Gastrocnemius medialis (tissue), 4 donors: Measurements from ENCODE around the gene ANKRD11. TPM values are rescaled to one million over a fixed set of nuclear protein-coding genes. Genes with fewer than 3 reads are reported as not detected.
A peak's percentile ranks its signal among the peaks of the same experiment; 100 is the strongest.

ENCODE experiments used
- ATAC-seq, 2 donors: fragments of 150-250 bp; one replicate each; pipeline ENCODE4 v1.9.1; 2016
- DNase-seq, 2 donors: peaks; one replicate each; pipeline ENCODE4 v3.0.0-alpha.2; 2019
- H3K27ac ChIP-seq, 4 donors: fragments of 200-600 bp; sonication (generic); 1 replicate in 1 of 4; 2 replicates in 3 of 4; pipeline ENCODE4 v1.5.1; 2016 to 2018; ENCODE audit warnings: mild to moderate bottlenecking in 2 of 4, moderate library complexity in 1 of 4
- H3K27me3 ChIP-seq, 3 donors: fragments of 200-600 bp; sonication (generic) in 2 of 3; 1 replicate in 1 of 3; 2 replicates in 2 of 3; pipeline versions ENCODE4 v1.5.1 to v1.6.0; 2016 to 2019; ENCODE audit warnings: mild to moderate bottlenecking in 1 of 3, moderate library complexity in 1 of 3
- H3K36me3 ChIP-seq, 2 donors: fragments of 200-600 bp; sonication (generic) in 1 of 2; one replicate each; pipeline ENCODE4 v1.5.1; 2017 to 2018
- H3K4me1 ChIP-seq, 2 donors: fragments of 200-600 bp; sonication (generic) in 1 of 2; one replicate each; pipeline ENCODE4 v1.5.1; 2016 to 2017; ENCODE audit warnings: mild to moderate bottlenecking in 2 of 2
- H3K4me3 ChIP-seq, 4 donors: fragments of 200-600 bp; sonication (generic) in 3 of 4; 1 replicate in 1 of 4; 2 replicates in 3 of 4; pipeline ENCODE4 v1.5.1; 2016 to 2019; ENCODE audit warnings: mild to moderate bottlenecking in 2 of 4
- H3K9me3 ChIP-seq, 3 donors: fragments of 200-600 bp; sonication (generic) in 2 of 3; 1 replicate in 1 of 3; 2 replicates in 2 of 3; pipeline ENCODE4 v1.5.1; 2016 to 2019
- POLR2A ChIP-seq, 2 donors: fragments of 450-650 bp; IDR thresholded peaks; one replicate each; pipeline ENCODE4 v1.6.1; 2017; ENCODE audit warnings: antibody characterized with exemption in 2 of 2, mild to moderate bottlenecking in 2 of 2, moderate library complexity in 2 of 2
- in situ Hi-C, 4 donors: fragments of 200-750 bp; cut with MboI; loops; one replicate each; pipeline versions ENCODE4 v1.15.0 to v1.8.0; 2017; ENCODE audit warnings: low sequenced_read_pairs in 4 of 4
- intact Hi-C: fragments of 100-400 bp; cut with DNase I; formaldehyde crosslinking; loops from one replicate; pipeline ENCODE4 v1.15.1; 2023; ENCODE audit warnings: low total_unique reads
- total RNA-seq, 4 donors: library from RNA; depleted of rRNA; stranded (reverse); fragments of >200 nt; gene quantifications; one replicate each; pipeline versions ENCODE4 v1.1.0 to v1.2.3, GENCODE V29; 2016
- TF ChIP-seq, protein P1 (sequence below), 5 experiments: fragments of 450-650 bp in 3 of 5; fragments of 200-600 bp in 2 of 5; sonication (generic) in 2 of 5; IDR thresholded peaks in 4 of 5; conservative IDR thresholded peaks in 1 of 5; 1 replicate in 4 of 5; 2 replicates in 1 of 5; pipeline ENCODE4 v1.5.1; 2016 to 2019; ENCODE audit warnings: antibody characterized with exemption in 5 of 5, mild to moderate bottlenecking in 3 of 5, moderate library complexity in 3 of 5

ANKRD11 gene
- total RNA-seq, 4 donors from 2014 or later, result 26.0 to 77.0 (median 55.0) TPM

DNA sequence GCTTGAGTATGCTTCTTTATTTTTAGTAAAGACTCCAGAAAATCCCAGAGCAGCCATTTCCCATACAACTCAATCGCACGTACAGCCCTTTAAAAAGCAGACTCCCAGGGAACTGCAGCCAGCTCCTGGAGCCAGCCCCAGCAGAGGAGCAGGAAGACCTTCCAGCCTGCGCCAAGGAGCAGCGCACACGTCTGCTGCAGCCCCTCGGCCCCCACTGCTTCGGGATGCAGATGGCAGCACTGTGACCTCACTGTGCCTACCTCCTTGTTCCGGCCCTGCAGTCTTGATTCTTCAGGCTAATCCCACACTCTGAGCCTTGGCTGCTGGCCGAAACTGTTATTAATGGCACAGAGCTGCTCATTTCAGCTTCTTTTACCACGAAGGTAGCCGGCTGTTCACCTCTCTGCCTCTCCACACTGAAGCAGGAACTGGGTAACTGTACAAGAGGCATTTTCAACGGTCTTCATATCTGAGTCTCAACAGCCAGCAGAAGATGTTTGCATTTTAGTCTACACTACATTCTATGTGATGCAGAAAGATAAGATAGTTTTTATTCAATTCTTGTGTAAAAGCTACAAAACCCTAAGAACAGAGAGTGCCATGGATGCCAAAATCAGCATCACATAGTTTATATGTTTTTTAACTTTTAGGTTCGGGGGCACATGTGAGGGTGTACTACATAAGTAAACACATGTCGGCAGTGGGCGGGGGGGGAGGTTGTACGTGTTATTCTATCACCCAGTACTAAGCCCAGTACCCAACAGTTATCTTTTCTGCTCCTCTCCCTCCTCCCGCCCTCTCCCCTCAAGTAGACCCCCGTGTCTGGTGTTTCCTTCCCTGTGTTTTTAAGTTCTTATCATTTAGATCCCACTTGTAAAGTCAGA, 130.9 kb downstream of the ANKRD11 start:
- Histone ChIP-seq H3K4me1 (peaks cover 87 to 95% of the 10 kb centered on the region in 2 donors), H3K36me3 (no peaks in the 10 kb centered on the region), H3K27me3 (no peaks in the 10 kb centered on the region), H3K9me3 (no peaks in the 10 kb centered on the region), H3K4me3 (no peak overlapping the region), H3K27ac (peak overlapping the region; percentile 5 to 42 (median 24))
- ATAC-seq (no peak), DNase-seq (no peak)
- TF ChIP-seq POLR2A (IDR thresholded peaks at IDR 0.05), result no peak
- TF ChIP-seq, protein P1, sequence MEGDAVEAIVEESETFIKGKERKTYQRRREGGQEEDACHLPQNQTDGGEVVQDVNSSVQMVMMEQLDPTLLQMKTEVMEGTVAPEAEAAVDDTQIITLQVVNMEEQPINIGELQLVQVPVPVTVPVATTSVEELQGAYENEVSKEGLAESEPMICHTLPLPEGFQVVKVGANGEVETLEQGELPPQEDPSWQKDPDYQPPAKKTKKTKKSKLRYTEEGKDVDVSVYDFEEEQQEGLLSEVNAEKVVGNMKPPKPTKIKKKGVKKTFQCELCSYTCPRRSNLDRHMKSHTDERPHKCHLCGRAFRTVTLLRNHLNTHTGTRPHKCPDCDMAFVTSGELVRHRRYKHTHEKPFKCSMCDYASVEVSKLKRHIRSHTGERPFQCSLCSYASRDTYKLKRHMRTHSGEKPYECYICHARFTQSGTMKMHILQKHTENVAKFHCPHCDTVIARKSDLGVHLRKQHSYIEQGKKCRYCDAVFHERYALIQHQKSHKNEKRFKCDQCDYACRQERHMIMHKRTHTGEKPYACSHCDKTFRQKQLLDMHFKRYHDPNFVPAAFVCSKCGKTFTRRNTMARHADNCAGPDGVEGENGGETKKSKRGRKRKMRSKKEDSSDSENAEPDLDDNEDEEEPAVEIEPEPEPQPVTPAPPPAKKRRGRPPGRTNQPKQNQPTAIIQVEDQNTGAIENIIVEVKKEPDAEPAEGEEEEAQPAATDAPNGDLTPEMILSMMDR (IDR thresholded peaks at IDR 0.05 in 4 of 5, conservative IDR thresholded peaks at IDR 0.05 in 1 of 5), result no peak
- in situ Hi-C loops, result no loop called here
- intact Hi-C loops, result loop anchor here (5.0 kb wide), 1 partner anchor 57 kb away; no protein-coding TSS in a partner anchor

DNA sequence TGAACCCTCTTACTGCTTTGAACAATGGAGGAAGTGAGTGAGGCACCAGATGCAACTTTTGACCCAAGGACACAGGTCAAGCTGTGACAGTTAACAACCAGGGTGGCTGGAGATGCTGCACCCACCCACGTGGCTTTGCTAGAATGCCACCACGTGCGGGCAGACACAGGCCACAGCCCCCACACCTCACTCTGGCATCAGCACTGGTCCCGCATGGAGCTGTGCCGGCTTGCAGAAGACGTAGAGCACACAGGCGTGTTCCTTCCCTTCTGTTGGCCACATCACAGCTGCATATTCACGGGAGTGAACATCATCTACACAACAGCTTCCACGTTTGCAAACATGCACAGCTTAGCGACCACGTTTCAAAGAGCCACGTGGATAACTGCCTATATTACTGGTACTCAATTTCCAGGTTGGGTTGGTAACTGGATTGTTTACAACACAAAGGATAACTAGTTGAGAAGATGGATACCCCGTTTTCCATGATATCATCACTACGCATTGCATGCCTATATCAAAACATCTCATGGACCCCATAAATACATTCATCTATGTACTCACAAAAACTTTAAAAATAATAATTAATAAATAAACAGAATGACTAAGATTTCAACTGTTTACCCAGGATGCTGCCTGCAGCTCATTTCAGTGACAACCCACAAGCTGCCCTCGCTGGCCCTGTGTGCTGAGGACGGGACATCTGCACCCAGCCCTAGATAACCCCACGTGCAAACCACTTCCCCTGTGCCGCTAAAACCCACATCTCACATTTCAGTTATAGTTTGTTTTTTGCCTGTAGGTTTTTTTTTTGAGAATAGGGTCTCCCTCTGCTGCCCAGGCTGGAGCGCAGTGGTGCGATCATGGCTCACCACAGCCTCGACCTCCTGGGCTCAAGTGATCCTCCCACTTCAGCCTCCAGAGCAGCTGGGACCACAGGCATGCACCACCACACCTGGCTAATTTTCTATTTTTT, 132.0 kb downstream of the ANKRD11 start:
- DNase-seq (no peak), ATAC-seq (no peak)
- Histone ChIP-seq H3K9me3 (no peaks in the 10 kb centered on the region), H3K4me3 (no peak overlapping the region), H3K27ac (peak overlapping the region; percentile 52 to 82 (median 76)), H3K36me3 (no peaks in the 10 kb centered on the region), H3K27me3 (no peaks in the 10 kb centered on the region), H3K4me1 (peaks cover 85 to 95% of the 10 kb centered on the region in 2 donors)
- in situ Hi-C loops, result no loop called here
- no peak for TF ChIP-seq POLR2A (IDR thresholded peaks at IDR 0.05)
- TF ChIP-seq, protein P1 (IDR thresholded peaks at IDR 0.05 in 4 of 5, conservative IDR thresholded peaks at IDR 0.05 in 1 of 5), result no peak
- intact Hi-C loops, result loop anchor here (5.0 kb wide), 1 partner anchor 56 kb away; no protein-coding TSS in a partner anchor

DNA sequence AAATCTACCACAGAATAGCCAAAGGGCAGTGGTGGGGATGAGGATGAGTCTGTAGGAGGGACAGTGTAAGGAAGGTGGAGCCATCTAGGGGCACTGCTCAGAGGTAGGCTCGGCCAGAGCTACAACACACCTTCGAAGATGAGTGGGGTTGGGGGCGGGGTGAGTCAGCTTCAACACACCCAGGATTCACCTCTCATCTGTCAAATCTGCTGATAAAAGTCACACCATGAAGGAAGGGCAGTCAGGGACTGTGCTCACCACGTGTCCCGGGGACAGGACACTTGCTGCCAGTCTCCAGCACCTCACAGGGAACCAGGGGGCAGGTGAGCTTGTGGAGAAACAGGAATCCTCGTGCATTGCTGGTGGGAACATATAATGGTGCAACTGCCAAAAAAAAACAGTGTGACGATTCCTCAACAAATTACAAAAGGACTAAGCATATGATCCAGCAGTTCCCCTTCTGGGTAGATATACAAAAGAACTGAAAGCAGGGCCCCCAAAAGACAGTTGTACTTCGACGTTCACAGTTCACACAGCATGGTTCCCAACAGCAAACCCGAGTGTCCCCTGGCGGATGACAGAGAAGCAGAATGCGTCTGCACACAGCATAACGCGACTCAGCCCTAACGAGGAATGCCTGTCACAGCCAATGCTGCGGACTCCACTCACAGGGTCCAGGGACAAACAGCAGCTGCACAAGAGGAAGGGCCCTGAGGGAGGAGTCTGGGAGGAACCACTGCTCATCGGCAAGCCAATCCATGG, 133.1 kb downstream of the ANKRD11 start:
- in situ Hi-C loops, result no loop called here

More for the DNA sequence above, 133.1 kb downstream of the ANKRD11 start:
- H3K27ac ChIP-seq, result peak overlapping the region; percentile 52 to 82 (median 76)
- H3K9me3 ChIP-seq, result no peaks in the 10 kb centered on the region
- TF ChIP-seq POLR2A (IDR thresholded peaks at IDR 0.05), result no peak
- TF ChIP-seq, protein P1 (IDR thresholded peaks at IDR 0.05 in 4 of 5, conservative IDR thresholded peaks at IDR 0.05 in 1 of 5), result peak in 1 of 5 experiments; percentile 25
- peaks cover 87 to 96% of the 10 kb centered on the region in 2 donors for H3K4me1 ChIP-seq
- no peaks in the 10 kb centered on the region for H3K27me3 ChIP-seq
- no peak overlapping the region for H3K4me3 ChIP-seq
- intact Hi-C loops, result loop anchor here (5.0 kb wide), 1 partner anchor 55 kb away; no protein-coding TSS in a partner anchor
- DNase-seq (peak; percentile 48 to 78), ATAC-seq (peak; percentile 34 to 64)
- no peaks in the 10 kb centered on the region for H3K36me3 ChIP-seq
